K562 (cell line): Measurements from ENCODE around the gene TESK2. TPM values are rescaled to one million over a fixed set of nuclear protein-coding genes. Genes with fewer than 3 reads are reported as not detected.

ENCODE experiments used
- ATAC-seq: fragments of 200-7000 bp; cut with Tn5 transposase; 3 replicates; pipeline ENCODE4 v1.9.1; 2020; ENCODE audit warnings: moderate library complexity
- BruUV-seq: library from RNA; stranded (reverse); fragments of 400-500 nt; replicated peaks from 2 replicates; lab custom pipeline; 2021; lab: Mats Ljungman, UMichigan
- CTCF ChIA-PET: fragments of 300-600 bp; formaldehyde crosslinking; extraction: SDS; loops from one replicate; lab custom pipeline; 2021; ENCODE audit warnings: low intra/inter-chr PET ratio; lab: Yijun Ruan, JAX
- POLR2A ChIA-PET: fragments of 300-600, 350-650 bp; sonication (Branson Sonifier 250); formaldehyde crosslinking; extraction: SDS; loops from one replicate; lab custom pipeline; 2021; ENCODE audit warnings: antibody characterized with exemption, inconsistent platforms; lab: Yijun Ruan, JAX
- DNase-seq, 4 experiments: peaks; one replicate each; pipeline versions ENCODE4 v3.0.0 to v3.0.0-alpha.2; 2011 to 2018; ENCODE audit warnings: low spot score in 3 of 4, mixed read lengths in 3 of 4; ENCODE audit errors: extremely low read depth in 1 of 4
- FAIRE-seq: peaks from 2 replicates; lab custom pipeline; 2011; peaks lifted over from hg19 to GRCh38; lab: Jason Lieb, UNC
- H2AFZ ChIP-seq: 2 replicates; pipeline ENCODE4 v1.6.0; 2011; ENCODE audit warnings: low read depth, low read length, control low read depth, inconsistent platforms
- H3K27ac ChIP-seq: fragments of 200-600 bp; 3 replicates; pipeline ENCODE4 v1.8.0; 2011; ENCODE audit warnings: low read depth, mild to moderate bottlenecking, control low read depth, inconsistent platforms, low read length, moderate library complexity, mixed read lengths; ENCODE audit errors: extremely low read depth
- H3K27me3 ChIP-seq, 2 experiments: fragments of 300-600 bp in 1 of 2; 2 replicates in 1 of 2; 3 replicates in 1 of 2; pipeline versions ENCODE4 v1.6.0 to v1.8.0; 2011; ENCODE audit warnings: inconsistent platforms in 2 of 2, low read length in 2 of 2, mild to moderate bottlenecking in 1 of 2, mixed read lengths in 1 of 2, moderate library complexity in 1 of 2; ENCODE audit not compliant: control insufficient read depth in 2 of 2, insufficient read depth in 2 of 2
- H3K36me3 ChIP-seq: fragments of 300-600 bp; 3 replicates; pipeline ENCODE4 v1.8.0; 2011; ENCODE audit warnings: mild to moderate bottlenecking, low read length, inconsistent platforms; ENCODE audit not compliant: control insufficient read depth, insufficient read depth
- H3K4me1 ChIP-seq, 2 experiments: fragments of 200-600 bp in 1 of 2; replicated peaks in 1 of 2; 2 replicates in 1 of 2; 3 replicates in 1 of 2; pipeline versions ENCODE4 v1.5.1 to v1.8.0; 2011; ENCODE audit warnings: inconsistent platforms in 2 of 2, low read length in 2 of 2, mild to moderate bottlenecking in 1 of 2, mixed read lengths in 1 of 2, moderate library complexity in 1 of 2; ENCODE audit not compliant: control insufficient read depth in 2 of 2, insufficient read depth in 2 of 2
- H3K4me2 ChIP-seq: 2 replicates; pipeline ENCODE4 v1.6.1; 2011; ENCODE audit warnings: low read length, control low read depth, inconsistent platforms, mixed read lengths; ENCODE audit not compliant: insufficient read depth
- H3K4me3 ChIP-seq: fragments of 200-600 bp; sonication (generic), shearing (Covaris generic); 2 replicates; pipeline ENCODE4 v1.5.1; 2016; ENCODE audit warnings: control low read depth, inconsistent platforms
- H3K79me2 ChIP-seq: fragments of 200-600 bp; 3 replicates; pipeline ENCODE4 v1.8.0; 2011; ENCODE audit warnings: low read length, inconsistent platforms; ENCODE audit not compliant: control insufficient read depth, insufficient read depth
- H3K9ac ChIP-seq, 2 experiments: 2 replicates each; pipeline versions ENCODE4 v1.6.0 to v1.6.1; 2011; ENCODE audit warnings: low read depth in 2 of 2, low read length in 2 of 2, control low read depth in 1 of 2, inconsistent platforms in 1 of 2, mild to moderate bottlenecking in 1 of 2, mixed read lengths in 1 of 2; ENCODE audit not compliant: insufficient read depth in 1 of 2
- H3K9me1 ChIP-seq: one replicate; pipeline ENCODE4 v1.6.0; 2011; ENCODE audit warnings: inconsistent platforms, mild to moderate bottlenecking, low read length, moderate library complexity; ENCODE audit not compliant: control insufficient read depth, insufficient read depth
- H3K9me3 ChIP-seq: replicated peaks from 2 replicates; pipeline ENCODE4 v1.5.1; 2011; ENCODE audit warnings: low read depth, low read length, inconsistent platforms; ENCODE audit not compliant: control insufficient read depth, insufficient read depth
- H4K20me1 ChIP-seq: replicated peaks from 2 replicates; pipeline ENCODE4 v1.6.1; 2011; ENCODE audit warnings: low read length, inconsistent platforms, mixed read lengths; ENCODE audit not compliant: control insufficient read depth, insufficient read depth
- CBFA2T3 ChIP-seq: fragments of 450-650 bp; IDR thresholded peaks from 2 replicates; pipeline ENCODE4 v1.6.1; 2017
- CREB1 ChIP-seq, 2 experiments: sonication (generic) in 1 of 2; formaldehyde crosslinking in 1 of 2; IDR thresholded peaks; 2 replicates each; pipeline versions ENCODE4 v1.6.1 to v1.8.0; 2012 to 2022; ENCODE audit warnings: inconsistent platforms in 1 of 2, mild to moderate bottlenecking in 1 of 2, missing genetic modification reagents in 1 of 2, moderate library complexity in 1 of 2
- CREBBP ChIP-seq: IDR thresholded peaks from one replicate; pipeline ENCODE4 v1.6.1; 2012; ENCODE audit warnings: low read depth, mild to moderate bottlenecking, control low read depth, inconsistent platforms, low read length
- GATAD2B ChIP-seq: fragments of 450-650 bp; IDR thresholded peaks from 2 replicates; pipeline ENCODE4 v1.6.1; 2017; ENCODE audit warnings: mild to moderate bottlenecking, borderline replicate concordance
- HMG20A ChIP-seq: fragments of 450-650 bp; formaldehyde crosslinking; conservative IDR thresholded peaks from 2 replicates; pipeline ENCODE4 v1.4.0; 2020; ENCODE audit warnings: mild to moderate bottlenecking, mixed read lengths
- SRSF1 ChIP-seq: fragments of 200-400 bp; formaldehyde crosslinking; IDR thresholded peaks from 2 replicates; pipeline ENCODE4 v1.6.1; 2017; ENCODE audit warnings: mild to moderate bottlenecking, low read depth, low read length, moderate library complexity
- ZNF134 ChIP-seq: fragments of 250-450 bp; sonication (Bioruptor Pico); conservative IDR thresholded peaks from 2 replicates; pipeline ENCODE4 v1.4.0; 2020
- ZNF354B ChIP-seq: fragments of 250-450 bp; sonication (Bioruptor Pico); IDR thresholded peaks from 2 replicates; pipeline ENCODE4 v1.4.0; 2020
- ZNF561 ChIP-seq: fragments of 450-650 bp; formaldehyde crosslinking; conservative IDR thresholded peaks from 2 replicates; pipeline ENCODE4 v1.4.0; 2020; ENCODE audit warnings: mild to moderate bottlenecking, moderate library complexity
- ZNF778 ChIP-seq: fragments of 450-650 bp; formaldehyde crosslinking; IDR thresholded peaks from 2 replicates; pipeline ENCODE4 v1.4.0; 2020; ENCODE audit warnings: mild to moderate bottlenecking, moderate library complexity
- WGBS: fragments of 100-300 bp; shearing (Covaris generic); methylation state at CpG from one replicate; pipeline ENCODE4 v1.1.6; 2016; ENCODE audit warnings: low coverage, mixed read lengths; ENCODE audit not compliant: insufficient coverage; ENCODE audit errors: missing lambda C conversion rate; 5-methylcytosine and 5-hydroxymethylcytosine counted together
- in situ Hi-C: fragments of 300-500 bp; cut with MboI; formaldehyde crosslinking; loops from 4 replicates; pipeline ENCODE4 v1.15.0; 2018; ENCODE audit warnings: inconsistent platforms, mixed read lengths
- intact Hi-C: fragments of 100-400 bp; cut with micrococcal nuclease; formaldehyde crosslinking; loops from 2 replicates; pipeline ENCODE4 v1.14.2; 2022
- polyA plus RNA-seq, 8 experiments: library from polyadenylated mRNA; depleted of rRNA in 4 of 8; stranded (reverse) in 5 of 8; unstranded in 3 of 8; fragments of >200 nt; fragmentation: Nextera tagmentation in 2 of 8; fragmentation: Illumina TruSeq in 1 of 8; extraction: Ambion mirVana in 2 of 8; extraction: Trizol in 1 of 8; gene quantifications; 2 replicates each; pipeline versions ENCODE4 v1.2.1 to v1.2.3, GENCODE V29; 2011 to 2014; ENCODE audit warnings: inconsistent platforms in 1 of 8, missing spikeins in 1 of 8
- total RNA-seq, 7 experiments: library from RNA; depleted of rRNA in 6 of 7; stranded (reverse); fragments of >200 nt in 6 of 7; fragmentation: Illumina TruSeq in 2 of 7; extraction: Trizol in 2 of 7; gene quantifications; 2 replicates each; pipeline versions ENCODE4 v1.2.1 to v1.2.3, GENCODE V29; 2011 to 2021; ENCODE audit warnings: low replicate concordance in 1 of 7
- TF ChIP-seq, protein P1 (sequence below): fragments of 450-650 bp; IDR thresholded peaks from 2 replicates; pipeline ENCODE4 v1.6.1; 2017; ENCODE audit warnings: antibody characterized with exemption
- TF ChIP-seq, protein P2 (sequence below): fragments of 250-450 bp; sonication (Bioruptor Pico); IDR thresholded peaks from 2 replicates; pipeline ENCODE4 v1.8.0; 2022; ENCODE audit warnings: inconsistent platforms
- TF ChIP-seq, protein P3 (sequence below), 2 experiments: IDR thresholded peaks in 1 of 2; conservative IDR thresholded peaks in 1 of 2; 2 replicates each; pipeline ENCODE4 v1.6.1; 2016; ENCODE audit warnings: low read depth in 2 of 2, mild to moderate bottlenecking in 1 of 2, missing compliant biosample characterization in 1 of 2, missing genetic modification characterization in 1 of 2, moderate library complexity in 1 of 2
- TF ChIP-seq, protein P4 (sequence below): fragments of 450-650 bp; formaldehyde crosslinking; IDR thresholded peaks from 2 replicates; pipeline ENCODE4 v1.4.0; 2020; ENCODE audit warnings: mild to moderate bottlenecking, moderate library complexity

The TESK2 gene
- total and polyA plus RNA-seq, 9 of the 15 experiments (the other 6 are each of a cell fraction or from before 2014, with no cell fraction given): 1.6 to 5.3 (median 3.7) TPM

DNA sequence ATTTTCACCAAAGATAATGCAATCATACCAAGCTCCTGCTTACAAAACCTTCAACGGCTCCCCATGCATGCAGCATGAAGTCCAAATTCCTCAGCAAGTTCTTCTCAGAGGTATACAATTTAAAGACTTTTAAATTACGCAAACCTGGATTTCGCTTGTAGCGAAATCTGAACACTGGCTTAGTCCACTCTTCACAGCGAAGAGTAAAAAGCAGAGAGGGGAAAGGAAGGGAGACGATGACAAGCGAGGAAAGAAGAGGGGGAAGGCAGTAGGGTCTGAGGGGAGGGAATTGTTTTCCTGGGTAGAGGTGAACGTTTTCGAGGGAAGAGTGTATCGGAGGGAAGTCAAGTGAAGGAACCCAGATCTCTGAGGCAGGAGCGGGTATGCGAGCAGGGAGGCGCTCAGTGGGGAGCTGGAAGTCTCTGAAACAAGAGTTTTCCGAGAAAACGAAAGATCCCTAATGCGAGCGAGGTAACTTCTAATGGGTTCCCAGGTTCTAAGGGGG lies 790 bp downstream of the TESK2 start:
- Histone ChIP-seq H3K9ac (peak overlapping the region; percentile 64 to 93), H3K27ac (no peak overlapping the region), H3K4me2 (peak overlapping the region; percentile 77), H2AFZ (peak overlapping the region; percentile 77), H3K4me1 (peaks cover 9 to 23% of the 10 kb centered on the region in 2 experiments; a peak in 4 of 5 replicates), H3K4me3 (peak overlapping the region; percentile 57), H3K9me1 (no peaks in the 10 kb centered on the region), H3K36me3 (no peaks in the 10 kb centered on the region), H3K27me3 (no peaks in the 10 kb centered on the region), H3K9me3 (peaks cover 4% of the 10 kb centered on the region; the same call in 1 of the 2 replicates), H4K20me1 (no peaks in the 10 kb centered on the region), H3K79me2 (no peaks in the 10 kb centered on the region)
- ChIA-PET CTCF (interaction anchor here (5.8 kb wide), 1 partner anchor 131 kb away, joined by 106 read pairs; no protein-coding TSS in a partner anchor), POLR2A (interaction anchor here (0.7 to 1.8 kb wide), 7 partner anchors 17 to 769 kb away, joined by 3 to 18 read pairs (median 4); partner anchors contain the start of gene PRDX1)
- BruUV-seq: no TSS peak
- WGBS: 38% methylated on average over 17 of the region's 17 CpGs
- DNase-seq (no peak), ATAC-seq (peak; percentile 23), FAIRE-seq (no peak)
- in situ Hi-C loops: loop anchor here (5.0 to 10.0 kb wide), 3 partner anchors 143 to 685 kb away; partner anchors contain the start of genes BTBD19, DYNLT4, HECTD3 and PLK3
- intact Hi-C loops: loop anchor here (5.0 kb wide), 2 partner anchors 148 to 758 kb away; partner anchors contain the start of genes MUTYH, RNU5D-1 and TOE1
- TF ChIP-seq ZNF354B (CRISPR knock-in tag): no peak
- TF ChIP-seq ZNF778 (CRISPR knock-in tag): no peak
- TF ChIP-seq, protein P1, sequence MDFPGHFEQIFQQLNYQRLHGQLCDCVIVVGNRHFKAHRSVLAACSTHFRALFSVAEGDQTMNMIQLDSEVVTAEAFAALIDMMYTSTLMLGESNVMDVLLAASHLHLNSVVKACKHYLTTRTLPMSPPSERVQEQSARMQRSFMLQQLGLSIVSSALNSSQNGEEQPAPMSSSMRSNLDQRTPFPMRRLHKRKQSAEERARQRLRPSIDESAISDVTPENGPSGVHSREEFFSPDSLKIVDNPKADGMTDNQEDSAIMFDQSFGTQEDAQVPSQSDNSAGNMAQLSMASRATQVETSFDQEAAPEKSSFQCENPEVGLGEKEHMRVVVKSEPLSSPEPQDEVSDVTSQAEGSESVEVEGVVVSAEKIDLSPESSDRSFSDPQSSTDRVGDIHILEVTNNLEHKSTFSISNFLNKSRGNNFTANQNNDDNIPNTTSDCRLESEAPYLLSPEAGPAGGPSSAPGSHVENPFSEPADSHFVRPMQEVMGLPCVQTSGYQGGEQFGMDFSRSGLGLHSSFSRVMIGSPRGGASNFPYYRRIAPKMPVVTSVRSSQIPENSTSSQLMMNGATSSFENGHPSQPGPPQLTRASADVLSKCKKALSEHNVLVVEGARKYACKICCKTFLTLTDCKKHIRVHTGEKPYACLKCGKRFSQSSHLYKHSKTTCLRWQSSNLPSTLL: no peak
- no peak for TF ChIP-seq CREBBP
- TF ChIP-seq, protein P2, sequence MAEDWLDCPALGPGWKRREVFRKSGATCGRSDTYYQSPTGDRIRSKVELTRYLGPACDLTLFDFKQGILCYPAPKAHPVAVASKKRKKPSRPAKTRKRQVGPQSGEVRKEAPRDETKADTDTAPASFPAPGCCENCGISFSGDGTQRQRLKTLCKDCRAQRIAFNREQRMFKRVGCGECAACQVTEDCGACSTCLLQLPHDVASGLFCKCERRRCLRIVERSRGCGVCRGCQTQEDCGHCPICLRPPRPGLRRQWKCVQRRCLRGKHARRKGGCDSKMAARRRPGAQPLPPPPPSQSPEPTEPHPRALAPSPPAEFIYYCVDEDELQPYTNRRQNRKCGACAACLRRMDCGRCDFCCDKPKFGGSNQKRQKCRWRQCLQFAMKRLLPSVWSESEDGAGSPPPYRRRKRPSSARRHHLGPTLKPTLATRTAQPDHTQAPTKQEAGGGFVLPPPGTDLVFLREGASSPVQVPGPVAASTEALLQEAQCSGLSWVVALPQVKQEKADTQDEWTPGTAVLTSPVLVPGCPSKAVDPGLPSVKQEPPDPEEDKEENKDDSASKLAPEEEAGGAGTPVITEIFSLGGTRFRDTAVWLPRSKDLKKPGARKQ: 0 out of 2 replicates have a peak, but pooled peaks have one; percentile 82
- TF ChIP-seq HMG20A (CRISPR knock-in tag): no peak
- no peak for TF ChIP-seq CBFA2T3
- no peak for TF ChIP-seq GATAD2B
- no peak for TF ChIP-seq SRSF1
- TF ChIP-seq ZNF134 (CRISPR knock-in tag): no peak
- no peak for TF ChIP-seq ZNF561 (CRISPR knock-in tag)
- TF ChIP-seq, protein P3, sequence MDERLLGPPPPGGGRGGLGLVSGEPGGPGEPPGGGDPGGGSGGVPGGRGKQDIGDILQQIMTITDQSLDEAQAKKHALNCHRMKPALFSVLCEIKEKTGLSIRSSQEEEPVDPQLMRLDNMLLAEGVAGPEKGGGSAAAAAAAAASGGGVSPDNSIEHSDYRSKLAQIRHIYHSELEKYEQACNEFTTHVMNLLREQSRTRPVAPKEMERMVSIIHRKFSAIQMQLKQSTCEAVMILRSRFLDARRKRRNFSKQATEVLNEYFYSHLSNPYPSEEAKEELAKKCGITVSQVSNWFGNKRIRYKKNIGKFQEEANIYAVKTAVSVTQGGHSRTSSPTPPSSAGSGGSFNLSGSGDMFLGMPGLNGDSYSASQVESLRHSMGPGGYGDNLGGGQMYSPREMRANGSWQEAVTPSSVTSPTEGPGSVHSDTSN (CRISPR knock-in tag; IDR thresholded peaks at IDR 0.05; ENCODE audit: low read depth): no peak
- TF ChIP-seq, protein P3 (tag; conservative IDR thresholded peaks at IDR 0.05; ENCODE audit: low read depth): no peak
- TF ChIP-seq, protein P4, sequence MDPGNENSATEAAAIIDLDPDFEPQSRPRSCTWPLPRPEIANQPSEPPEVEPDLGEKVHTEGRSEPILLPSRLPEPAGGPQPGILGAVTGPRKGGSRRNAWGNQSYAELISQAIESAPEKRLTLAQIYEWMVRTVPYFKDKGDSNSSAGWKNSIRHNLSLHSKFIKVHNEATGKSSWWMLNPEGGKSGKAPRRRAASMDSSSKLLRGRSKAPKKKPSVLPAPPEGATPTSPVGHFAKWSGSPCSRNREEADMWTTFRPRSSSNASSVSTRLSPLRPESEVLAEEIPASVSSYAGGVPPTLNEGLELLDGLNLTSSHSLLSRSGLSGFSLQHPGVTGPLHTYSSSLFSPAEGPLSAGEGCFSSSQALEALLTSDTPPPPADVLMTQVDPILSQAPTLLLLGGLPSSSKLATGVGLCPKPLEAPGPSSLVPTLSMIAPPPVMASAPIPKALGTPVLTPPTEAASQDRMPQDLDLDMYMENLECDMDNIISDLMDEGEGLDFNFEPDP: no peak
- TF ChIP-seq CREB1 (IDR thresholded peaks at IDR 0.05): no peak
- no peak for TF ChIP-seq CREB1 (CRISPR knock-in tag; IDR thresholded peaks at IDR 0.05)
